Activated B cell treated with CpG ODN at 0.5 μM for 24 hours (primary cell): ENCODE measurements around the gene MPP7. TPM values are rescaled to one million over a fixed set of nuclear protein-coding genes. Genes with fewer than 3 reads are reported as not detected.
"Not testable (repeated sequence)": the region's sequence is repeated elsewhere in the genome, so short reads cannot be mapped to it uniquely, and the experiment has no call there.

Experiments
- ATAC-seq: fragments of 200-7000 bp; cut with Tn5 transposase; one replicate; pipeline ENCODE4 v1.10.0; 2021; ENCODE audit warnings: low read depth, mild to moderate bottlenecking, moderate library complexity
- CTCF ChIA-PET: fragments of 350-600 bp; sonication (Branson Sonifier 250); formaldehyde crosslinking; loops from one replicate; lab custom pipeline; 2021; ENCODE audit warnings: antibody characterized with exemption; lab: Charles Lee
- POLR2A ChIA-PET: fragments of 350-600 bp; sonication (Branson Sonifier 250); formaldehyde crosslinking; loops from one replicate; lab custom pipeline; 2021; ENCODE audit warnings: antibody characterized with exemption; lab: Charles Lee
- DNase-seq: peaks from one replicate; pipeline ENCODE4 v3.0.0; 2022
- H3K27ac Mint-ChIP-seq: one replicate; pipeline ENCODE4 v1.8.0; 2020; ENCODE audit warnings: mixed read lengths
- H3K27me3 Mint-ChIP-seq: one replicate; pipeline ENCODE4 v1.8.0; 2021; ENCODE audit warnings: mixed read lengths
- H3K36me3 Mint-ChIP-seq: one replicate; pipeline ENCODE4 v1.8.0; 2021; ENCODE audit warnings: low read depth, mixed read lengths
- H3K4me1 Mint-ChIP-seq: one replicate; pipeline ENCODE4 v1.8.0; 2021; ENCODE audit warnings: mixed read lengths
- H3K4me3 Mint-ChIP-seq: one replicate; pipeline ENCODE4 v1.8.0; 2020; ENCODE audit warnings: mild to moderate bottlenecking, mixed read lengths
- H3K9me3 Mint-ChIP-seq: one replicate; pipeline ENCODE4 v1.8.0; 2020; ENCODE audit warnings: mixed read lengths
- CTCF ChIP-seq: fragments of 200-600 bp; IDR thresholded peaks from one replicate; pipeline ENCODE4 v1.8.0; 2022; ENCODE audit warnings: antibody characterized with exemption, mild to moderate bottlenecking
- intact Hi-C: fragments of 100-400 bp; cut with micrococcal nuclease; formaldehyde crosslinking; loops from one replicate; pipeline ENCODE4 v1.15.1; 2024
- total RNA-seq: library from RNA; stranded (reverse); gene quantifications from 2 replicates; pipeline ENCODE4 v1.2.3, GENCODE V29; 2022

The MPP7 gene
- total RNA-seq, 1 donor from 2014 or later, result 8.3 TPM

GRCh38 chr10:28326516-28327490 is 23.9 kb upstream of the MPP7 start:
- Mint-ChIP-seq H3K36me3 (no peaks in the 10 kb centered on the region), H3K9me3 (no peaks in the 10 kb centered on the region), H3K27ac (no peak overlapping the region), H3K27me3 (no peaks in the 10 kb centered on the region), H3K4me3 (no peak overlapping the region), H3K4me1 (peaks cover 23% of the 10 kb centered on the region)
- no peak for TF ChIP-seq CTCF
- ATAC-seq (no peak), DNase-seq (no peak)
- CTCF ChIA-PET, result interaction anchor here (0.7 kb wide), 1 partner anchor 24 kb away, joined by 4 read pairs; the partner anchor contains the start of gene MPP7
- intact Hi-C loops, result no loop called here
- POLR2A ChIA-PET, result interaction anchor here (0.6 to 0.9 kb wide), 2 partner anchors 9 to 25 kb away, joined by 4 to 9 read pairs; no protein-coding TSS in a partner anchor

GRCh38 chr10:28320799-28321198 is 17.9 kb upstream of the MPP7 start:
- no peak overlapping the region for H3K27ac Mint-ChIP-seq
- peaks cover 4% of the 10 kb centered on the region for H3K27me3 Mint-ChIP-seq
- ATAC-seq (no peak), DNase-seq (no peak)
- H3K4me3 Mint-ChIP-seq, result no peak overlapping the region
- intact Hi-C loops, result no loop called here
- peaks cover 2% of the 10 kb centered on the region for H3K4me1 Mint-ChIP-seq
- H3K36me3 Mint-ChIP-seq, result no peaks in the 10 kb centered on the region
- CTCF ChIA-PET, result no interaction called here
- no peak for TF ChIP-seq CTCF
- no peaks in the 10 kb centered on the region for H3K9me3 Mint-ChIP-seq
- POLR2A ChIA-PET, result interaction anchor here (1.7 kb wide), 1 partner anchor 18 kb away, joined by 5 read pairs; the partner anchor contains the start of gene MPP7

- Mint-ChIP-seq H3K27ac (no peak overlapping the region), H3K9me3 (no peaks in the 10 kb centered on the region), H3K36me3 (no peaks in the 10 kb centered on the region), H3K4me1 (peaks cover 2% of the 10 kb centered on the region), H3K27me3 (peaks cover 4% of the 10 kb centered on the region), H3K4me3 (no peak overlapping the region)
- ATAC-seq (no peak), DNase-seq (no peak)
- no peak for TF ChIP-seq CTCF
- intact Hi-C loops, result no loop called here
- ChIA-PET CTCF (interaction anchor here (0.8 kb wide), 1 partner anchor 23 kb away, joined by 3 read pairs; no protein-coding TSS in a partner anchor), POLR2A (interaction anchor here (1.7 kb wide), 1 partner anchor 17 kb away, joined by 5 read pairs; the partner anchor contains the start of gene MPP7)
Observed at GRCh38 chr10:28320090-28320489, 17.2 kb upstream of the MPP7 start.

GRCh38 chr10:28319061-28319460 is 16.2 kb upstream of the MPP7 start:
- CTCF ChIA-PET, result interaction anchor here (0.8 kb wide), 1 partner anchor 22 kb away, joined by 3 read pairs; no protein-coding TSS in a partner anchor
- H3K9me3 Mint-ChIP-seq, H3K36me3 Mint-ChIP-seq, H3K27me3 Mint-ChIP-seq, H3K4me3 Mint-ChIP-seq, ATAC-seq, intact Hi-C loops, H3K4me1 Mint-ChIP-seq, DNase-seq, POLR2A ChIA-PET, H3K27ac Mint-ChIP-seq: not testable (repeated sequence)

- ATAC-seq, result no peak
- intact Hi-C loops, result no loop called here
- H3K27ac Mint-ChIP-seq, result no peak overlapping the region
- no peak for TF ChIP-seq CTCF
- H3K36me3 Mint-ChIP-seq, result no peaks in the 10 kb centered on the region
- no peak for DNase-seq
- CTCF ChIA-PET, result no interaction called here
- H3K9me3 Mint-ChIP-seq, result no peaks in the 10 kb centered on the region
- H3K4me1 Mint-ChIP-seq, result peaks cover 2% of the 10 kb centered on the region
- POLR2A ChIA-PET, result no interaction called here
- no peak overlapping the region for H3K4me3 Mint-ChIP-seq
- peaks cover 4% of the 10 kb centered on the region for H3K27me3 Mint-ChIP-seq
Observed at GRCh38 chr10:28318626-28319025, 15.8 kb upstream of the MPP7 start.
